OCI-LY7 (cell line): ENCODE measurements around the gene GCSAM. TPM values are rescaled to one million over a fixed set of nuclear protein-coding genes. Genes with fewer than 3 reads are reported as not detected.

ENCODE experiments used
- BruUV-seq: library from RNA; stranded (reverse); fragments of 400-500 nt; replicated peaks from 2 replicates; lab custom pipeline; 2021; lab: Mats Ljungman, UMichigan
- CTCF ChIA-PET: fragments of 300-600 bp; sonication (Branson Sonifier 250); formaldehyde crosslinking; loops from one replicate; lab custom pipeline; 2022; ENCODE audit warnings: antibody characterized with exemption; ENCODE audit not compliant: unreplicated experiment; lab: Charles Lee
- POLR2A ChIA-PET: fragments of 300-600 bp; sonication (Branson Sonifier 250); formaldehyde crosslinking; loops from one replicate; lab custom pipeline; 2022; ENCODE audit warnings: antibody characterized with exemption; lab: Charles Lee
- DNase-seq: peaks from one replicate; pipeline ENCODE4 v3.0.0-alpha.2; 2015; ENCODE audit warnings: low spot score
- H2AFZ ChIP-seq: fragments of 200-600 bp; sonication (generic), shearing (Covaris generic); 2 replicates; pipeline ENCODE4 v1.6.1; 2014; ENCODE audit warnings: mild to moderate bottlenecking, antibody characterized with exemption, low read length, moderate library complexity
- H3K27ac ChIP-seq: fragments of 200-600 bp; sonication (generic); 2 replicates; pipeline ENCODE4 v1.5.1; 2014; ENCODE audit warnings: mixed run types, low read depth, mild to moderate bottlenecking, moderate library complexity, low read length, inconsistent platforms; ENCODE audit not compliant: poor library complexity, severe bottlenecking
- H3K36me3 ChIP-seq: fragments of 200-600 bp; sonication (generic); 2 replicates; pipeline ENCODE4 v1.6.1; 2014; ENCODE audit warnings: mild to moderate bottlenecking, antibody characterized with exemption, low read length, moderate library complexity, mixed read lengths; ENCODE audit not compliant: insufficient read depth
- H3K4me1 ChIP-seq: fragments of 200-600 bp; sonication (generic); 2 replicates; pipeline ENCODE4 v1.5.1; 2014; ENCODE audit warnings: mild to moderate bottlenecking, low read length; ENCODE audit not compliant: insufficient read depth, poor library complexity, severe bottlenecking
- H3K4me2 ChIP-seq: fragments of 200-600 bp; sonication (generic); 2 replicates; pipeline ENCODE4 v1.6.1; 2014; ENCODE audit warnings: mild to moderate bottlenecking, low read length
- H3K4me3 ChIP-seq: fragments of 200-600 bp; sonication (generic); 2 replicates; pipeline ENCODE4 v1.5.1; 2014; ENCODE audit warnings: mild to moderate bottlenecking, low read depth, low read length; ENCODE audit not compliant: poor library complexity, severe bottlenecking
- H3K79me2 ChIP-seq: fragments of 200-600 bp; sonication (generic); 2 replicates; pipeline ENCODE4 v1.6.1; 2016; ENCODE audit warnings: low read depth, mild to moderate bottlenecking, low read length, moderate library complexity, mixed read lengths; ENCODE audit not compliant: insufficient read depth
- H3K9me2 ChIP-seq: fragments of 200-600 bp; sonication (generic); 2 replicates; pipeline ENCODE4 v1.6.1; 2016; ENCODE audit warnings: mild to moderate bottlenecking, low read length, mixed read lengths; ENCODE audit not compliant: insufficient read depth
- H3K9me3 ChIP-seq: fragments of 200-600 bp; sonication (generic); 2 replicates; pipeline ENCODE4 v1.6.1; 2014; ENCODE audit warnings: mild to moderate bottlenecking, mixed run types, low read length, mixed read lengths
- H4K20me1 ChIP-seq: fragments of 200-600 bp; sonication (generic); 2 replicates; pipeline ENCODE4 v1.6.1; 2014; ENCODE audit warnings: mild to moderate bottlenecking, antibody characterized with exemption, low read length, moderate library complexity, mixed read lengths; ENCODE audit not compliant: insufficient read depth
- EZH2phosphoT487 ChIP-seq: fragments of 200-600 bp; sonication (generic); IDR thresholded peaks from 2 replicates; pipeline ENCODE4 v1.6.1; 2018; ENCODE audit warnings: low read depth, borderline replicate concordance, mild to moderate bottlenecking, mixed run types, antibody characterized with exemption, low read length, moderate library complexity, mixed read lengths
- intact Hi-C: fragments of 100-400 bp; cut with micrococcal nuclease; formaldehyde crosslinking; loops from one replicate; pipeline ENCODE4 v1.10.0; 2022; ENCODE audit not compliant: unreplicated experiment
- total RNA-seq, 2 experiments: library from RNA; depleted of rRNA in 1 of 2; stranded (reverse); fragments of >200 nt in 1 of 2; shearing (Covaris generic) in 1 of 2; gene quantifications; 2 replicates each; pipeline ENCODE4 v1.2.3, GENCODE V29; 2014 to 2022
- TF ChIP-seq, protein P1 (sequence below): fragments of 200-600 bp; sonication (generic); conservative IDR thresholded peaks from 2 replicates; pipeline ENCODE4 v1.5.1; 2014; ENCODE audit warnings: mild to moderate bottlenecking, antibody characterized with exemption, low read length, moderate library complexity, mixed read lengths

The GCSAM gene
- total RNA-seq, 2 experiments from 2014 or later: 193 to 195 TPM

GRCh38 chr3:112136959-112137693 is 4.1 kb upstream of the GCSAM start:
- CTCF ChIA-PET: interaction anchor here (1.4 to 2.7 kb wide), 2 partner anchors 26 to 300 kb away, joined by 3 to 12 read pairs; no protein-coding TSS in a partner anchor
- Histone ChIP-seq H3K9me2 (no peaks in the 10 kb centered on the region), H4K20me1 (no peaks in the 10 kb centered on the region), H3K4me2 (peak overlapping the region; percentile 99), H3K27ac (peak overlapping the region; percentile 99), H2AFZ (peak overlapping the region; percentile 95), H3K9me3 (no peaks in the 10 kb centered on the region), H3K36me3 (peaks cover 9% of the 10 kb centered on the region), H3K4me3 (peak overlapping the region; percentile 30), H3K79me2 (peaks cover 39% of the 10 kb centered on the region), H3K4me1 (peaks cover 68% of the 10 kb centered on the region)
- no peak for TF ChIP-seq EZH2phosphoT487
- TF ChIP-seq, protein P1, sequence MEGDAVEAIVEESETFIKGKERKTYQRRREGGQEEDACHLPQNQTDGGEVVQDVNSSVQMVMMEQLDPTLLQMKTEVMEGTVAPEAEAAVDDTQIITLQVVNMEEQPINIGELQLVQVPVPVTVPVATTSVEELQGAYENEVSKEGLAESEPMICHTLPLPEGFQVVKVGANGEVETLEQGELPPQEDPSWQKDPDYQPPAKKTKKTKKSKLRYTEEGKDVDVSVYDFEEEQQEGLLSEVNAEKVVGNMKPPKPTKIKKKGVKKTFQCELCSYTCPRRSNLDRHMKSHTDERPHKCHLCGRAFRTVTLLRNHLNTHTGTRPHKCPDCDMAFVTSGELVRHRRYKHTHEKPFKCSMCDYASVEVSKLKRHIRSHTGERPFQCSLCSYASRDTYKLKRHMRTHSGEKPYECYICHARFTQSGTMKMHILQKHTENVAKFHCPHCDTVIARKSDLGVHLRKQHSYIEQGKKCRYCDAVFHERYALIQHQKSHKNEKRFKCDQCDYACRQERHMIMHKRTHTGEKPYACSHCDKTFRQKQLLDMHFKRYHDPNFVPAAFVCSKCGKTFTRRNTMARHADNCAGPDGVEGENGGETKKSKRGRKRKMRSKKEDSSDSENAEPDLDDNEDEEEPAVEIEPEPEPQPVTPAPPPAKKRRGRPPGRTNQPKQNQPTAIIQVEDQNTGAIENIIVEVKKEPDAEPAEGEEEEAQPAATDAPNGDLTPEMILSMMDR: peak; percentile 93
- DNase-seq: peak; percentile 87
- intact Hi-C loops: loop anchor here (1.0 to 5.0 kb wide), 6 partner anchors 156 to 425 kb away; partner anchors contain the start of genes ATG3 and SLC35A5
- no TSS peak for BruUV-seq
- POLR2A ChIA-PET: interaction anchor here (0.5 to 16.9 kb wide), 20 partner anchors 8 to 610 kb away, joined by 3 to 566 read pairs (median 4); partner anchors contain the start of genes ATG3, BTLA and SLC35A5

DNA sequence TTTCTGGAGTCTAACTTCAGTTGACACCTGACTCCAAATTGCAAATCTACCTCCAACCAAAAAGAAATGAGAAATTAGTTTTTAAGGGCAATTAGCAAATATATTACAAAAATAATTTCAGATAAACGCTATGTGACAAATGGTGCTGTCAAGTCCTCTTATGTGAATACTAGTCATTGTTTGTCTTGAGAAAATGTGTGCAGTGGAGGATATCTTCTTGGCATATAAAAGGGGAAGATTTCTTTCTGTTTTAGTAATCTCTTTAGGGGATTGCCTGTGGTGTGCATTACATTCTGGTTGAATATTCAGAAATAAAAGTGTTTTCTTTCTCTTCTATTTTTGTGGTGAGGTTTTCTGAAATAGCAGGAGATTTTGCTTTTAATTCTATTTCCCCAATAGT is 3.0 kb upstream of the GCSAM start:
- peaks cover 50% of the 10 kb centered on the region for H3K79me2 ChIP-seq
- H3K27ac ChIP-seq: peak overlapping the region; percentile 99
- H3K4me1 ChIP-seq: peaks cover 65% of the 10 kb centered on the region
- DNase-seq: peak; percentile 41
- intact Hi-C loops: loop anchor here (2.0 to 5.0 kb wide), 2 partner anchors 301 to 426 kb away; partner anchors contain the start of genes ATG3 and SLC35A5
- no peaks in the 10 kb centered on the region for H3K9me2 ChIP-seq
- CTCF ChIA-PET: interaction anchor here (0.9 to 1.1 kb wide), 2 partner anchors 24 to 161 kb away, joined by 3 to 6 read pairs; no protein-coding TSS in a partner anchor
- H2AFZ ChIP-seq: peak overlapping the region; percentile 95
- H3K4me3 ChIP-seq: peak overlapping the region; percentile 11
- POLR2A ChIA-PET: interaction anchor here (0.7 to 16.9 kb wide), 9 partner anchors 11 to 686 kb away, joined by 3 to 566 read pairs (median 5); partner anchors contain the start of genes BTLA and SLC9C1
- BruUV-seq: no TSS peak
- peak overlapping the region; percentile 99 for H3K4me2 ChIP-seq
- peaks cover 15% of the 10 kb centered on the region for H3K36me3 ChIP-seq
- H4K20me1 ChIP-seq: no peaks in the 10 kb centered on the region
- TF ChIP-seq EZH2phosphoT487: no peak
- TF ChIP-seq, protein P1: no peak
- H3K9me3 ChIP-seq: no peaks in the 10 kb centered on the region
